B cell (primary cell): Measurements from ENCODE around the gene TGFB1. TPM values are rescaled to one million over a fixed set of nuclear protein-coding genes. Genes with fewer than 3 reads are reported as not detected.
"Not testable (repeated sequence)": the region's sequence is repeated elsewhere in the genome, so short reads cannot be mapped to it uniquely, and the experiment has no call there.

ENCODE experiments used
- ATAC-seq: fragments of 200-7000 bp; cut with Tn5 transposase; one replicate; pipeline ENCODE4 v1.10.0; 2021; ENCODE audit warnings: low read depth, mild to moderate bottlenecking, moderate number of reproducible peaks, moderate library complexity
- CTCF ChIA-PET: fragments of 350-600 bp; sonication (Branson Sonifier 250); formaldehyde crosslinking; loops from one replicate; lab custom pipeline; 2021; ENCODE audit warnings: antibody characterized with exemption, inconsistent platforms; lab: Charles Lee
- POLR2A ChIA-PET: fragments of 350-600 bp; sonication (Branson Sonifier 250); formaldehyde crosslinking; loops from one replicate; lab custom pipeline; 2021; ENCODE audit warnings: antibody characterized with exemption; lab: Charles Lee
- DNase-seq: peaks from one replicate; pipeline ENCODE4 v3.0.0; 2013
- H2AFZ ChIP-seq: 2 replicates; pipeline ENCODE4 v1.6.1; 2012; ENCODE audit warnings: mild to moderate bottlenecking, low read depth, low read length; ENCODE audit not compliant: insufficient read depth, poor library complexity, severe bottlenecking
- H3K27ac ChIP-seq, 2 donors: 1 replicate in 1 of 2; 2 replicates in 1 of 2; pipeline ENCODE4 v1.5.1; 2012 to 2013; ENCODE audit warnings: low read length in 2 of 2, mild to moderate bottlenecking in 2 of 2, moderate library complexity in 1 of 2
- H3K27me3 ChIP-seq, 4 experiments: fragments of 200-600 bp in 1 of 4; sonication (generic) in 1 of 4; replicated peaks in 1 of 4; 1 replicate in 2 of 4; 2 replicates in 2 of 4; pipeline versions ENCODE4 v1.6.1 to v1.7.0; 2013 to 2016; ENCODE audit warnings: low read length in 3 of 4, mild to moderate bottlenecking in 2 of 4, mixed read lengths in 1 of 4, moderate library complexity in 1 of 4; ENCODE audit not compliant: insufficient read depth in 4 of 4, control insufficient read depth in 3 of 4; ENCODE audit errors: control extremely low read depth in 1 of 4
- H3K36me3 ChIP-seq, 2 experiments: replicated peaks in 1 of 2; 1 replicate in 1 of 2; 2 replicates in 1 of 2; pipeline versions ENCODE4 v1.6.1 to v1.7.1; 2013; ENCODE audit warnings: low read length in 1 of 2; ENCODE audit not compliant: insufficient read depth in 2 of 2, control insufficient read depth in 1 of 2; ENCODE audit errors: control extremely low read depth in 1 of 2, extremely low read depth in 1 of 2
- H3K4me1 ChIP-seq, 2 donors: fragments of 200-600 bp in 1 of 2; sonication (generic) in 1 of 2; 1 replicate in 1 of 2; 2 replicates in 1 of 2; pipeline versions ENCODE4 v1.5.1 to v1.6.1; 2013 to 2017; ENCODE audit warnings: low read length in 2 of 2; ENCODE audit not compliant: control insufficient read depth in 2 of 2, insufficient read depth in 2 of 2
- H3K4me2 ChIP-seq: replicated peaks from 2 replicates; pipeline ENCODE3; 2012; ENCODE audit warnings: mild to moderate bottlenecking, low read depth, low read length; ENCODE audit not compliant: poor library complexity, severe bottlenecking
- H3K4me3 ChIP-seq, 5 experiments: fragments of 200-600 bp in 1 of 5; sonication (generic) in 1 of 5; 1 replicate in 3 of 5; 2 replicates in 2 of 5; pipeline versions ENCODE4 v1.5.1 to v1.7.0; 2011 to 2016; ENCODE audit warnings: low read length in 4 of 5, mild to moderate bottlenecking in 4 of 5, low read depth in 2 of 5, control low read depth in 1 of 5, moderate library complexity in 1 of 5; ENCODE audit not compliant: insufficient read depth in 1 of 5; ENCODE audit errors: control extremely low read depth in 1 of 5, extremely low read depth in 1 of 5
- H3K79me2 ChIP-seq: fragments of 200-600 bp; sonication (generic); one replicate; pipeline ENCODE4 v1.6.0; 2016; ENCODE audit warnings: low read length; ENCODE audit not compliant: control insufficient read depth, insufficient read depth
- H3K9ac ChIP-seq: fragments of 200-600 bp; sonication (generic); 2 replicates; pipeline ENCODE4 v1.6.1; 2017; ENCODE audit warnings: mild to moderate bottlenecking, low read length, moderate library complexity
- H3K9me3 ChIP-seq, 3 donors: one replicate each; pipeline versions ENCODE4 v1.6.1 to v1.7.1; 2013; ENCODE audit warnings: low read length in 2 of 3; ENCODE audit not compliant: control insufficient read depth in 2 of 3, insufficient read depth in 1 of 3; ENCODE audit errors: control extremely low read depth in 1 of 3
- H4K20me1 ChIP-seq: 2 replicates; pipeline ENCODE4 v1.6.0; 2012; ENCODE audit warnings: mild to moderate bottlenecking, low read length; ENCODE audit not compliant: insufficient read depth, control insufficient read depth, poor library complexity, severe bottlenecking
- H3K27ac Mint-ChIP-seq: one replicate; pipeline ENCODE4 v1.8.0; 2021; ENCODE audit warnings: mixed read lengths
- H3K27me3 Mint-ChIP-seq: one replicate; pipeline ENCODE4 v1.8.0; 2021; ENCODE audit warnings: mixed read lengths
- H3K4me1 Mint-ChIP-seq: one replicate; pipeline ENCODE4 v1.8.0; 2021; ENCODE audit warnings: mixed read lengths
- H3K4me3 Mint-ChIP-seq: one replicate; pipeline ENCODE4 v1.8.0; 2021; ENCODE audit warnings: mixed read lengths
- H3K9me3 Mint-ChIP-seq: one replicate; pipeline ENCODE4 v1.8.0; 2022; ENCODE audit warnings: mixed read lengths; ENCODE audit not compliant: insufficient read depth
- EZH2 ChIP-seq: IDR thresholded peaks from 2 replicates; pipeline ENCODE4 v1.6.1; 2012; ENCODE audit warnings: borderline replicate concordance, low read depth, mild to moderate bottlenecking, moderate library complexity, low read length; ENCODE audit not compliant: insufficient read depth, poor library complexity, severe bottlenecking
- WGBS: methylation state at CpG from one replicate; pipeline ENCODE4 v1.1.5; 2013; ENCODE audit warnings: missing lambda C conversion rate; ENCODE audit not compliant: insufficient coverage; 5-methylcytosine and 5-hydroxymethylcytosine counted together
- intact Hi-C: fragments of 100-400 bp; cut with micrococcal nuclease; formaldehyde crosslinking; loops from one replicate; pipeline ENCODE4 v1.10.0; 2022
- polyA plus RNA-seq: library from polyadenylated mRNA; depleted of rRNA; stranded (reverse); fragments of >200 nt; gene quantifications from 2 replicates; pipeline ENCODE4 v1.2.3, GENCODE V29; 2012
- total RNA-seq, 2 donors: library from RNA; stranded (reverse); fragments of 120-200 nt in 1 of 2; gene quantifications; 1 replicate in 1 of 2; 2 replicates in 1 of 2; pipeline versions ENCODE4 v1.2.3 to v1.2.4, GENCODE V29; 2013 to 2022
- TF ChIP-seq, protein P1 (sequence below): fragments of 200-600 bp; IDR thresholded peaks from one replicate; pipeline ENCODE4 v1.8.0; 2022; ENCODE audit warnings: antibody characterized with exemption, mild to moderate bottlenecking

The TGFB1 gene
- total and polyA plus RNA-seq, 2 donors (not counting 1 experiment from before 2014, with no cell fraction given), result 109 to 120 TPM

DNA sequence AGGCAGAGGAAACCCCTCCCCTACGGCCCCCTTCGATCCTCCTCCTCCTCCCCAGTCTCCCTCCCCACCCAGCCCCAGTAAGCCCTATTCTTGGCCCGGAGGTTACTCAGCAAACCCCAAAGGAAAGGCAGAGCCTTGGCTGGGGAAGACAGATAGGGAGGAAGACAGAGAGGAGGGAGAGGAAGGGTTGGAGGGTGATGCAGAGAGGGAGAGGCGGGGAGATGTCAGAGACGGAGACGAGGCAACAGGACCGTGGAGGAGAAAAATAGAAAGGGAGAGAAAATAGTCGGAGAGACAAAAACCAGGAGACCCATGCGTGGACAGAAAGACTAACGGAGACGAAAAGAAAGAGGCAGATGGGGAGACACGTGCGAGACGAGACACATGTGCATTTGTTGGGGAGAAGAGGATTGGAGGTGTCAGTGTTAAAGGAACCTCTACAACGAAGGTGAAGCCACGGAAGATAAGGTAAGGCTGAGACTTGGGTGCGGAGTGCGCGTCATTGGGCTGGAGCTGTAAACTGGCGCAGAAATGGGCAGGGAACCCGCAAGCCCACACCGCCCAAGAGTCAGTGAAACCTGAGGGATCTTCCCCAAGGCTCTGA lies 2.9 kb downstream of the TGFB1 start:
- Mint-ChIP-seq H3K9me3 (no peaks in the 10 kb centered on the region), H3K4me1 (peaks cover 46% of the 10 kb centered on the region), H3K27ac (peak overlapping the region; percentile 92), H3K27me3 (no peaks in the 10 kb centered on the region), H3K4me3 (peak overlapping the region; percentile 93)
- peaks cover 28 to 37% of the 10 kb centered on the region in 2 donors for H3K4me1 ChIP-seq
- ChIA-PET POLR2A (interaction anchor here (0.5 to 5.0 kb wide), 12 partner anchors 9 to 1517 kb away, joined by 3 to 69 read pairs (median 8); partner anchors contain the start of genes B9D2, DYRK1B and HNRNPUL1), CTCF (interaction anchor here (0.7 to 7.6 kb wide), 14 partner anchors 10 to 376 kb away, joined by 3 to 130 read pairs (median 8); partner anchors contain the start of genes B9D2, CCDC97 and HNRNPUL1)
- no peaks in the 10 kb centered on the region for H3K27me3 ChIP-seq
- H2AFZ ChIP-seq, result peak overlapping the region; percentile 63
- H3K36me3 ChIP-seq, result peaks cover 0 to 26% of the 10 kb centered on the region in 2 experiments
- peaks cover 72% of the 10 kb centered on the region for H3K79me2 ChIP-seq
- peak overlapping the region; percentile 88 for H3K9ac ChIP-seq
- peaks cover 78% of the 10 kb centered on the region for H4K20me1 ChIP-seq
- intact Hi-C loops, result loop anchor here (1.0 kb wide), 2 partner anchors 24 to 41 kb away; partner anchors contain the start of gene CCDC97
- H3K27ac ChIP-seq, result peak overlapping the region; percentile 79 to 91
- peak overlapping the region; percentile 83 to 100 (median 92) for H3K4me3 ChIP-seq
- no peaks in the 10 kb centered on the region for H3K9me3 ChIP-seq
- peak overlapping the region; percentile 95 for H3K4me2 ChIP-seq
- no peak for DNase-seq
- ATAC-seq, result no peak
- TF ChIP-seq EZH2, result no peak
- TF ChIP-seq, protein P1, sequence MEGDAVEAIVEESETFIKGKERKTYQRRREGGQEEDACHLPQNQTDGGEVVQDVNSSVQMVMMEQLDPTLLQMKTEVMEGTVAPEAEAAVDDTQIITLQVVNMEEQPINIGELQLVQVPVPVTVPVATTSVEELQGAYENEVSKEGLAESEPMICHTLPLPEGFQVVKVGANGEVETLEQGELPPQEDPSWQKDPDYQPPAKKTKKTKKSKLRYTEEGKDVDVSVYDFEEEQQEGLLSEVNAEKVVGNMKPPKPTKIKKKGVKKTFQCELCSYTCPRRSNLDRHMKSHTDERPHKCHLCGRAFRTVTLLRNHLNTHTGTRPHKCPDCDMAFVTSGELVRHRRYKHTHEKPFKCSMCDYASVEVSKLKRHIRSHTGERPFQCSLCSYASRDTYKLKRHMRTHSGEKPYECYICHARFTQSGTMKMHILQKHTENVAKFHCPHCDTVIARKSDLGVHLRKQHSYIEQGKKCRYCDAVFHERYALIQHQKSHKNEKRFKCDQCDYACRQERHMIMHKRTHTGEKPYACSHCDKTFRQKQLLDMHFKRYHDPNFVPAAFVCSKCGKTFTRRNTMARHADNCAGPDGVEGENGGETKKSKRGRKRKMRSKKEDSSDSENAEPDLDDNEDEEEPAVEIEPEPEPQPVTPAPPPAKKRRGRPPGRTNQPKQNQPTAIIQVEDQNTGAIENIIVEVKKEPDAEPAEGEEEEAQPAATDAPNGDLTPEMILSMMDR, result no peak
- under 1% methylated on average over 20 of the region's 22 CpGs for WGBS

DNA sequence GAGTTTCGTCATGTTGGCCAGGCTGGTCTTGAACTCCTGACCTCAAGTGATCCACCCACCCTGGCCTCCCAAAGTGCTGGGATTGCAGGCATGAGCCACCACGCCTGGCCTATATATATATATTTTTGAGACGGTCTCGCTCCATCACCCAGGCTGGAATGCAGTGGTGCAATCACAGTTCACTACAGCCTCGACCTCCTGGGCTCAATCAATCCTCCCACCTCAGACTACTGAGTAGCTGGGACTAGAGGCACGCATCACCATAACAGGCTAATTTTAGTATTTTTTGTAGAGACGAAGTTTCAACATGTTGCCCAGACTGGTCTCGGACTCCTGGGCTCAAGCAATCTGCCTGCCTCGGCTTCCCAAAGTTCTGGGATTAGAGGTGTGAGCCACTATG lies 6.8 kb downstream of the TGFB1 start:
- H3K27me3 Mint-ChIP-seq, ATAC-seq, H3K27me3 ChIP-seq, DNase-seq, H3K4me3 Mint-ChIP-seq, H3K9me3 ChIP-seq, H3K4me3 ChIP-seq, intact Hi-C loops, H3K27ac Mint-ChIP-seq, H3K9me3 Mint-ChIP-seq, H3K4me2 ChIP-seq, H2AFZ ChIP-seq, POLR2A ChIA-PET, H3K9ac ChIP-seq, H3K27ac ChIP-seq: not testable (repeated sequence)
- CTCF ChIA-PET, result interaction anchor here (1.0 kb wide), 2 partner anchors 9 to 49 kb away, joined by 3 read pairs; no protein-coding TSS in a partner anchor
- peaks cover 52% of the 10 kb centered on the region for H3K4me1 Mint-ChIP-seq
- H3K79me2 ChIP-seq, result peaks cover 94% of the 10 kb centered on the region
- H3K4me1 ChIP-seq, result peaks cover 33 to 53% of the 10 kb centered on the region in 2 donors
- peaks cover 2 to 53% of the 10 kb centered on the region in 2 experiments for H3K36me3 ChIP-seq
- WGBS, result 80% methylated on average over 1 of the region's 9 CpGs
- peaks cover 97% of the 10 kb centered on the region for H4K20me1 ChIP-seq
